Adrenal gland (tissue), 5 donors: ENCODE results near the gene GFOD1.

Experiments used
- CTCF ChIP-seq, 6 experiments: fragments of 450-650 bp in 4 of 6; fragments of 200-600 bp in 2 of 6; sonication (generic) in 1 of 6; IDR thresholded peaks; 1 replicate in 5 of 6; 2 replicates in 1 of 6; pipeline versions ENCODE4 v1.5.1 to v1.8.0; 2016 to 2021; ENCODE audit warnings: antibody characterized with exemption in 6 of 6, mild to moderate bottlenecking in 2 of 6, moderate library complexity in 1 of 6
- POLR2A ChIP-seq, 2 donors: fragments of 450-650 bp; IDR thresholded peaks; one replicate each; pipeline ENCODE4 v1.6.1; 2017; ENCODE audit warnings: antibody characterized with exemption in 2 of 2, mild to moderate bottlenecking in 2 of 2, moderate library complexity in 1 of 2
- donor health status: DM: no; HTN: no; CAD: no.

- TF ChIP-seq CTCF (IDR thresholded peaks at IDR 0.05) (no peak), POLR2A (IDR thresholded peaks at IDR 0.05) (no peak)
Observed at GRCh38 chr6:13472099-13472498, 15.3 kb downstream of the GFOD1 start.
